ENCODE data around the gene STEAP2. TPM values are rescaled to one million over a fixed set of nuclear protein-coding genes. Genes with fewer than 3 reads are reported as not detected.

STEAP2 gene
- polyA plus RNA-seq, 1 experiment = 6.4 TPM

DNA sequence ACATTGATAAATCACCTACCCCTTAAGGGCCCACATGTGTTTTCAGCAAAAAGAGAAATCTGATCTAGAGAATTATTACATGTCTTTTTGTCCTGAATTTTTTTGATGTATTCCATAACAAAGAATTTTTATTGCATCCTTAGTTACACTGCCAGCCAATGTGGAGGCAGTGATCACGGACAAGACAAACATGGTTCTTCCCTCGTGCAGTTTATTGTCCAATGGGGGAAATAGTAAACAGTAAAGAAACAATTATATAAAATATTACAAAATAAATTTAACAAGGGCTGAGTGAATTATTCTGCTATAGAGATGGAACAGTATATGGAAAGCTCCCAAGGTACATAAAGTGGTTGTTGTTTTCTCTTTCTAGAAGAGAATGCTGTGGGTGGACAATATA is 2.0 kb downstream of the STEAP2 start:
- no peak overlapping the region for H3K4me3 ChIP-seq (ENCODE audit: low read depth, low read length)
- no peak overlapping the region for H3K27ac ChIP-seq (ENCODE audit: low read depth, low read length)
- TF ChIP-seq, protein P1, sequence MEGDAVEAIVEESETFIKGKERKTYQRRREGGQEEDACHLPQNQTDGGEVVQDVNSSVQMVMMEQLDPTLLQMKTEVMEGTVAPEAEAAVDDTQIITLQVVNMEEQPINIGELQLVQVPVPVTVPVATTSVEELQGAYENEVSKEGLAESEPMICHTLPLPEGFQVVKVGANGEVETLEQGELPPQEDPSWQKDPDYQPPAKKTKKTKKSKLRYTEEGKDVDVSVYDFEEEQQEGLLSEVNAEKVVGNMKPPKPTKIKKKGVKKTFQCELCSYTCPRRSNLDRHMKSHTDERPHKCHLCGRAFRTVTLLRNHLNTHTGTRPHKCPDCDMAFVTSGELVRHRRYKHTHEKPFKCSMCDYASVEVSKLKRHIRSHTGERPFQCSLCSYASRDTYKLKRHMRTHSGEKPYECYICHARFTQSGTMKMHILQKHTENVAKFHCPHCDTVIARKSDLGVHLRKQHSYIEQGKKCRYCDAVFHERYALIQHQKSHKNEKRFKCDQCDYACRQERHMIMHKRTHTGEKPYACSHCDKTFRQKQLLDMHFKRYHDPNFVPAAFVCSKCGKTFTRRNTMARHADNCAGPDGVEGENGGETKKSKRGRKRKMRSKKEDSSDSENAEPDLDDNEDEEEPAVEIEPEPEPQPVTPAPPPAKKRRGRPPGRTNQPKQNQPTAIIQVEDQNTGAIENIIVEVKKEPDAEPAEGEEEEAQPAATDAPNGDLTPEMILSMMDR (IDR thresholded peaks at IDR 0.05; ENCODE audit: low read depth, low read length) = no peak
- no peak for DNase-seq (ENCODE audit: low read depth, low spot score)
- CTCF ChIA-PET = interaction anchor here (1.7 kb wide), 1 partner anchor 47 kb away, joined by 5 read pairs; no protein-coding TSS in a partner anchor
- H3K9me3 ChIP-seq (ENCODE audit: control insufficient read depth, insufficient read depth, low read length) = no peaks in the 10 kb centered on the region
- no peaks in the 10 kb centered on the region for H3K27me3 ChIP-seq (ENCODE audit: control insufficient read depth, insufficient read depth, low read length)
- POLR2A ChIA-PET = no interaction called here

DNA sequence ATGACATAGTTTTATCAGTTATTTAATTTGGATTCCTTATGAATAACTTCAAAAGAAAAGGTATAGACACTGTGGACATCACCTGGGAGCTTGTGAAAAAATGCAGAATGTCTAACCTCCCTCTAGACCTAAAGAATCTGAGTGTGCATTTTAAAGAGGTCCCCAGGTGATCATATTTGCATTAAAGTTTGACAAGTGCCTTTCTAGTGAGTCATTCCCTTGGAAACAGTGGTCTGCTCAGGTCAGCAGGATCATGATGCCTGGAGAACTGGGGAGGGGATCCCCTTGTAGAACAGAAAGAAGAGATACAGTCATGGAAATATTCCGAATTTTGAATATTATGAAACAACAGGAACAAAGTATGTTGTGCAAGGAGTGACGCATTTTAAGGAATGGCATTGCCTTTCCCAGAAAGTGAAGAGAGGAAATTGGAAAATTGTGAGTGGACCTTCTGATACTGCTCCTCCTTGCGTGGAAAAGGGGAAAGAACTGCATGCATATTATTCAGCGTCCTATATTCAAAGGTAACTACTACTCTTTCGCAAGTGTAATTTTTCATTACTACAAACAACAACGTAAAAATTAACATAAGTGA is 4.6 kb downstream of the STEAP2 start:
- TF ChIP-seq, protein P1 (IDR thresholded peaks at IDR 0.05; ENCODE audit: low read depth, low read length) = no peak
- DNase-seq (ENCODE audit: low read depth, low spot score) = no peak
- ChIA-PET CTCF (no interaction called here), POLR2A (no interaction called here)
- Histone ChIP-seq H3K27ac (ENCODE audit: low read depth, low read length) (no peak overlapping the region), H3K9me3 (ENCODE audit: control insufficient read depth, insufficient read depth, low read length) (no peaks in the 10 kb centered on the region), H3K4me3 (ENCODE audit: low read depth, low read length) (no peak overlapping the region), H3K27me3 (ENCODE audit: control insufficient read depth, insufficient read depth, low read length) (no peaks in the 10 kb centered on the region)

GRCh38 chr7:90216771-90217170 is 5.2 kb downstream of the STEAP2 start:
- H3K27me3 ChIP-seq (ENCODE audit: control insufficient read depth, insufficient read depth, low read length) = no peaks in the 10 kb centered on the region
- H3K4me3 ChIP-seq (ENCODE audit: low read depth, low read length) = no peak overlapping the region
- no peaks in the 10 kb centered on the region for H3K9me3 ChIP-seq (ENCODE audit: control insufficient read depth, insufficient read depth, low read length)
- H3K27ac ChIP-seq (ENCODE audit: low read depth, low read length) = no peak overlapping the region
- TF ChIP-seq, protein P1 (IDR thresholded peaks at IDR 0.05; ENCODE audit: low read depth, low read length) = no peak
- CTCF ChIA-PET = no interaction called here
- no peak for DNase-seq (ENCODE audit: low read depth, low spot score)
- POLR2A ChIA-PET = no interaction called here

DNA sequence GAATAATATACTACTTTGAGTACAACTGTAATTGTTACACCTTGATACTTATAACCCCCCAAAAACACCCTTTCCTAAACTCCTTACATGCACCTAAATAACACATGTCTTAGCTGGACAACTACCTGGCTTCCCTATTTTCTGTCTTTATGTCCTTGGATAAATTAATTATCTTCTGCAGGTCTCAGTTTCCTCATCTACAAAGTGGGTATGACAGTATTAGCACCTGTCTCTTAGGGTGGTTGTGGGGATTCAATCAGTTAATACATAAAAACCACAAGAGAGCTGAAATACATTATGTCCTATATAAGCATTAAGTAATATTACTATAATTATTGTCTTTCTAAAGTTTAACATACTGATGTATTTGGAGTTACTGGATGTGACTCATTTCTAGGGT is 10.8 kb downstream of the STEAP2 start:
- no peak overlapping the region for H3K4me3 ChIP-seq (ENCODE audit: low read depth, low read length)
- CTCF ChIA-PET = interaction anchor here (0.9 to 1.4 kb wide), 2 partner anchors 75 to 205 kb away, joined by 3 to 5 read pairs; no protein-coding TSS in a partner anchor
- POLR2A ChIA-PET = interaction anchor here (0.6 to 1.9 kb wide), 2 partner anchors 11 to 814 kb away, joined by 3 to 9 read pairs; partner anchors contain the start of gene STEAP2
- H3K27me3 ChIP-seq (ENCODE audit: control insufficient read depth, insufficient read depth, low read length) = no peaks in the 10 kb centered on the region
- no peaks in the 10 kb centered on the region for H3K9me3 ChIP-seq (ENCODE audit: control insufficient read depth, insufficient read depth, low read length)
- TF ChIP-seq, protein P1 (IDR thresholded peaks at IDR 0.05; ENCODE audit: low read depth, low read length) = no peak
- DNase-seq (ENCODE audit: low read depth, low spot score) = no peak
- H3K27ac ChIP-seq (ENCODE audit: low read depth, low read length) = no peak overlapping the region

Data from AG04450 (cell line).